ENCODE data around the gene DAAM1. TPM values are rescaled to one million over a fixed set of nuclear protein-coding genes. Genes with fewer than 3 reads are reported as not detected.

The DAAM1 gene
- polyA plus RNA-seq, 3 donors, result 3.2 to 6.3 (median 4.4) TPM

GRCh38 chr14:59199614-59200013 lies 11.1 kb downstream of the DAAM1 start:
- peaks cover 4% of the 10 kb centered on the region for H4K20me1 ChIP-seq (ENCODE audit: insufficient read depth, low read length)
- 100% methylated on average over 1 of the region's 1 CpG for WGBS (ENCODE audit: insufficient coverage)

GRCh38 chr14:59200195-59200594 lies 11.7 kb downstream of the DAAM1 start:
- Histone ChIP-seq H3K4me3 (replicated peaks in 1 of 3; ENCODE audit: low read depth in 2 of 3, low read length in 3 of 3) (no peak overlapping the region), H3K9me3 (replicated peaks in 1 of 2; ENCODE audit: control insufficient read depth in 1 of 2, insufficient read depth in 1 of 2, low read length in 2 of 2) (no peaks in the 10 kb centered on the region), H4K20me1 (ENCODE audit: insufficient read depth, low read length) (peaks cover 4% of the 10 kb centered on the region), H3K27ac (ENCODE audit: low read depth in 1 of 2, low read length in 2 of 2) (no peak overlapping the region), H3K4me2 (replicated peaks; ENCODE audit: extremely low read depth, low read length, poor library complexity, severe bottlenecking) (no peak overlapping the region), H3K9ac (ENCODE audit: insufficient read depth, low read length, poor library complexity, severe bottlenecking) (no peak overlapping the region), H3K79me2 (ENCODE audit: insufficient read depth, low read length) (peaks cover 9% of the 10 kb centered on the region), H3K27me3 (ENCODE audit: control insufficient read depth in 2 of 2, insufficient read depth in 2 of 2, low read length in 2 of 2) (no peaks in the 10 kb centered on the region), H3K4me1 (ENCODE audit: control insufficient read depth in 1 of 2, insufficient read depth in 2 of 2, low read length in 2 of 2) (no peaks in the 10 kb centered on the region), H3K36me3 (replicated peaks in 1 of 2; ENCODE audit: control insufficient read depth in 1 of 2, insufficient read depth in 2 of 2, low read length in 2 of 2) (no peaks in the 10 kb centered on the region), H2AFZ (ENCODE audit: insufficient read depth, low read depth, low read length, poor library complexity, severe bottlenecking) (no peak overlapping the region)
- no peak for DNase-seq
- no peak for TF ChIP-seq CTCF (IDR thresholded peaks at IDR 0.05)
- Mint-ChIP-seq H3K4me3 (no peak overlapping the region), H3K4me1 (peaks cover 2% of the 10 kb centered on the region), H3K36me3 (peaks cover 1 to 3% of the 10 kb centered on the region in 2 donors), H3K27me3 (ENCODE audit: low read depth in 3 of 3) (peaks cover 0 to 5% (median 2%) of the 10 kb centered on the region in 3 donors), H3K9me3 (peaks cover 0 to 5% (median 0%) of the 10 kb centered on the region in 7 donors), H3K27ac (peak overlapping the region in 1 of 7 donors; percentile 75)
- intact Hi-C loops (cut with micrococcal nuclease), result no loop called here

More at GRCh38 chr14:59199614-59200013, 11.1 kb downstream of the DAAM1 start:
- Histone ChIP-seq H2AFZ (ENCODE audit: insufficient read depth, low read depth, low read length, poor library complexity, severe bottlenecking) (no peak overlapping the region), H3K27me3 (ENCODE audit: control insufficient read depth in 2 of 2, insufficient read depth in 2 of 2, low read length in 2 of 2) (no peaks in the 10 kb centered on the region), H3K9me3 (replicated peaks in 1 of 2; ENCODE audit: control insufficient read depth in 1 of 2, insufficient read depth in 1 of 2, low read length in 2 of 2) (no peaks in the 10 kb centered on the region), H3K79me2 (ENCODE audit: insufficient read depth, low read length) (peaks cover 9% of the 10 kb centered on the region), H3K4me2 (replicated peaks; ENCODE audit: extremely low read depth, low read length, poor library complexity, severe bottlenecking) (no peak overlapping the region), H3K4me1 (ENCODE audit: control insufficient read depth in 1 of 2, insufficient read depth in 2 of 2, low read length in 2 of 2) (no peaks in the 10 kb centered on the region), H3K27ac (ENCODE audit: low read depth in 1 of 2, low read length in 2 of 2) (no peak overlapping the region), H3K36me3 (replicated peaks in 1 of 2; ENCODE audit: control insufficient read depth in 1 of 2, insufficient read depth in 2 of 2, low read length in 2 of 2) (no peaks in the 10 kb centered on the region), H3K4me3 (replicated peaks in 1 of 3; ENCODE audit: low read depth in 2 of 3, low read length in 3 of 3) (no peak overlapping the region), H3K9ac (ENCODE audit: insufficient read depth, low read length, poor library complexity, severe bottlenecking) (no peak overlapping the region)
- intact Hi-C loops (cut with micrococcal nuclease), result no loop called here
- H3K4me1 Mint-ChIP-seq, result peaks cover 2% of the 10 kb centered on the region
- no peak for TF ChIP-seq CTCF (IDR thresholded peaks at IDR 0.05)
- DNase-seq, result no peak
- peaks cover 0 to 5% (median 0%) of the 10 kb centered on the region in 7 donors for H3K9me3 Mint-ChIP-seq
- no peak overlapping the region for H3K4me3 Mint-ChIP-seq
- H3K27me3 Mint-ChIP-seq (ENCODE audit: low read depth in 3 of 3), result peaks cover 0 to 5% (median 2%) of the 10 kb centered on the region in 3 donors
- H3K27ac Mint-ChIP-seq, result no peak overlapping the region
- peaks cover 1 to 3% of the 10 kb centered on the region in 2 donors for H3K36me3 Mint-ChIP-seq
